Ectodermal cell (in vitro differentiated cells): ENCODE results near the gene C19orf85.

Experiments used
- H3K27ac ChIP-seq: 2 replicates; pipeline ENCODE4 v1.7.0; 2013; ENCODE audit warnings: mild to moderate bottlenecking, low read depth, low read length; ENCODE audit not compliant: insufficient read depth, poor library complexity, severe bottlenecking
- H3K27me3 ChIP-seq: 2 replicates; pipeline ENCODE4 v1.7.0; 2013; ENCODE audit warnings: mild to moderate bottlenecking, low read length; ENCODE audit not compliant: insufficient read depth, control insufficient read depth, poor library complexity, severe bottlenecking
- H3K36me3 ChIP-seq: one replicate; pipeline ENCODE4 v1.7.0; 2013; ENCODE audit warnings: low read length; ENCODE audit not compliant: control insufficient read depth, insufficient read depth
- H3K4me1 ChIP-seq: one replicate; pipeline ENCODE4 v1.7.0; 2013; ENCODE audit warnings: low read length; ENCODE audit not compliant: control insufficient read depth, insufficient read depth
- H3K4me3 ChIP-seq: 2 replicates; pipeline ENCODE4 v1.7.0; 2013; ENCODE audit warnings: low read depth, low read length, control low read depth; ENCODE audit not compliant: insufficient read depth
- H3K9me3 ChIP-seq: 2 replicates; pipeline ENCODE4 v1.7.0; 2013; ENCODE audit warnings: mild to moderate bottlenecking, low read length, moderate library complexity; ENCODE audit not compliant: control insufficient read depth
- WGBS, 2 experiments: methylation state at CpG; one replicate each; pipeline ENCODE4 v1.1.7; 2013; ENCODE audit warnings: missing lambda C conversion rate in 2 of 2; 5-methylcytosine and 5-hydroxymethylcytosine counted together

C19orf85 gene

DNA sequence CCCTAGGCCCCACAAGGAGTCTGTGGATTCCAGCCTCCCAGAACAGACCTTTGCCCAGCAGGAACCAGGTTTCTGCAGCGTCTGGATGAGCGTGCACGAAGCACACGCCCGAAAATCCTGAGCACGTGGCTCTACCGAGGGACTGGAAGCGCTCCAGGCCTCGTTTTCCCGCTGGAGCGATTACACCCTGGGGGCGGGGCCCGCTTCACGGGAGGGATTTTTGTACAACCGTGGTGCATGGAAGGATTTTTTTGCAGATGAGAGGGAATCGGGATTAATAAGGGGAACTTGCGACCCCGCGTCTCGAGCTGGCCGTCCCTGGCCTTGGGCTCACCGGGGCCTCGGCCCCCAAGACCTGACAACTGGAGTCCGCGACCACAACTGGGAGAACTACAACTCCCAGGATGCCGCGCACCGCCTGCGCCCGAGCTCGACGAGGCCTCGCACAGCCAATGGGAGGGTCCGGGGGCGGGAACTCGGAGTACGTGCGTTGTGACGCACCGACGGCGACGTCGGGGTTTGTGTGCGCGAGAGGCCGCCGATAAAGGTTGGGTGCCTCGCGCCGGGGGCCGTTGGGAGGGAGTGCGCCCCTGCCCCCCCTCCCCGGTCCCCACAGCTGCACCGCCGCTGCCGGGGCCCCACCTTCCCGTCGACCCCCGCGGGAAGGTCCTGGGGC lies 11.7 kb upstream of the C19orf85 start, which contains the start of gene ZNF628:
Gene ZNF628, plus strand, starts transcription at position 518 of the 676 bp plus-strand sequence. CDS start 3,294 bp downstream, outside the sequence.
- Histone ChIP-seq H3K36me3 (no peaks in the 10 kb centered on the region), H3K4me1 (peaks cover 19% of the 10 kb centered on the region), H3K9me3 (no peaks in the 10 kb centered on the region), H3K4me3 (peak within 1 kb of the TSS; percentile 69), H3K27me3 (no peaks in the 10 kb centered on the region), H3K27ac (peak within 1 kb of the TSS; percentile 58)
- WGBS, 2 experiments, result 2% methylated on average over 54 of the region's 61 CpGs

- H3K27me3 ChIP-seq, result no peaks in the 10 kb centered on the region
- peaks cover 19% of the 10 kb centered on the region for H3K4me1 ChIP-seq
- H3K9me3 ChIP-seq, result no peaks in the 10 kb centered on the region
- H3K4me3 ChIP-seq, result no peak overlapping the region
- no peak overlapping the region for H3K27ac ChIP-seq
- no peaks in the 10 kb centered on the region for H3K36me3 ChIP-seq
- WGBS, 2 experiments, result 90 to 92% methylated on average over 19 of the region's 19 CpGs
Measured at GRCh38 chr19:55474269-55475265, 10.0 kb upstream of the C19orf85 start.

DNA sequence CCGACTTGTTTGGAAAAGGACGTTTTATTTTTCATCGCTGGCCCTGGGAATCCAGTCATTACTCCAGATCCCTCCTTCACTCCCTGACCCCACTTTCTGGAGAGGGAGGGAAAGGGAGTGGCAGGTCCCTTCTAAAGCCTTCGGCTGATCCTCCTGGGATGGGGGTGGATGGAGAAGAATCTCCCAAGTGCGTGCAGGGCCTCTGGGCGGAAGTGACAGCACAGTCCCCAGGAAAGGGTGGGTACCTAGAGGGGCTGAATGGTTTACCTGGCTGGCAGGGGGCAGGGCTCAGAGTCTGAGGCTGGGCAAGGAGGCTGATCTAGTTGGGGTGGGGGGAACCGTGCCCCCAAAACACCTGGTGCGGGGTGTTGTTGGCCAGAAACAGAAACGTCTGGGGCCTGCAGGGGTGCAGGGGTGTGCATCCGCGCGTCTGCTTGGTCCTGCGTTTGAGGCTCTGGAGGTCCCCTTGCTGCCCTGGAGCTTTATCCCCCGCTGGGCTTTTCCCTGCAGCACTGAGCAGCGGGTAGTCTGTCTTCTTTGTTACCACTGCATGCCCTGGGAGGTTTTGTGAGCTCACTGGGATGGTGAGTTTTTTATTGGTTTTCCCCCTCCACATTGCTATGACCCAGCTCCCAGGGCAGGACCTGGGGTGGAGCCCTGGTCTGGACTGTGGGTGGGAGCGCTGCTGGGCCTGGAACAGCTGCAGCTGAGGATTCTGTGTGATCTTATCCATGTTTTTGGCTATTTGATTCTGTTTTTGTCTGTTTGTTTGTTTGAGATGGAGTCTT lies 8.9 kb upstream of the C19orf85 start:
- H3K4me1 ChIP-seq, result peaks cover 19% of the 10 kb centered on the region
- no peaks in the 10 kb centered on the region for H3K36me3 ChIP-seq
- peak overlapping the region; percentile 27 for H3K27ac ChIP-seq
- H3K27me3 ChIP-seq, result no peaks in the 10 kb centered on the region
- H3K9me3 ChIP-seq, result no peaks in the 10 kb centered on the region
- no peak overlapping the region for H3K4me3 ChIP-seq
- 44 to 46% methylated on average over 16 of the region's 16 CpGs for WGBS, 2 experiments

- Histone ChIP-seq H3K9me3 (no peaks in the 10 kb centered on the region), H3K4me3 (no peak overlapping the region), H3K4me1 (peaks cover 19% of the 10 kb centered on the region), H3K27me3 (no peaks in the 10 kb centered on the region), H3K36me3 (no peaks in the 10 kb centered on the region), H3K27ac (no peak overlapping the region)
- WGBS, 2 experiments, result 90 to 95% methylated on average over 8 of the region's 8 CpGs
Measured at GRCh38 chr19:55472463-55472862, 7.9 kb upstream of the C19orf85 start.

DNA sequence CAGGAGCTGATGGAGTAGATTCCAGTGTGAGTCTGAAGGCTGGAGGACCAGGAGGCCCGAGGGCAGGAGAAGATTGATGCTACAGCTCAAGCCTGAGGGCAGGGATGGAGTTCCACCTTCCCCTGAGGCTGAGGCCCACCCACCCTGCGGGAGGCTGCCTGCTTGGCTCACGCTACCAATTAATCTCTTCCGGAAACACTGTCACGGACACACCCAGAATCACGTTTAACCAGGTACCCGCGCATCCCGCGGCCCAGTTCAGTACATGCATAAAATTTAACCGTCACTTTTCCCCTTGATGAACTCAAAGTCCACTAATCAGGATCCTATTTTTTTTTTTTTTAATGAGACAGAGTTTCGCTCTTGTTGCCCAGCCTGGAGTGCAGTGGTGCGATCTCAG lies 6.7 kb upstream of the C19orf85 start:
- Histone ChIP-seq H3K4me3 (no peak overlapping the region), H3K27ac (no peak overlapping the region), H3K9me3 (no peaks in the 10 kb centered on the region), H3K4me1 (peaks cover 19% of the 10 kb centered on the region), H3K36me3 (no peaks in the 10 kb centered on the region), H3K27me3 (no peaks in the 10 kb centered on the region)
- 89 to 91% methylated on average over 13 of the region's 13 CpGs for WGBS, 2 experiments

- 20 to 24% methylated on average over 4 of the region's 4 CpGs for WGBS, 2 experiments
- H3K9me3 ChIP-seq, result no peaks in the 10 kb centered on the region
- H3K36me3 ChIP-seq, result no peaks in the 10 kb centered on the region
- H3K4me3 ChIP-seq, result no peak overlapping the region
- H3K4me1 ChIP-seq, result peaks cover 16% of the 10 kb centered on the region
- no peak overlapping the region for H3K27ac ChIP-seq
- peaks cover 25% of the 10 kb centered on the region for H3K27me3 ChIP-seq
Measured at GRCh38 chr19:55468054-55468393, 3.5 kb upstream of the C19orf85 start.

- 47 to 48% methylated on average over 29 of the region's 29 CpGs for WGBS, 2 experiments
- Histone ChIP-seq H3K4me1 (peaks cover 15% of the 10 kb centered on the region), H3K4me3 (no peak overlapping the region), H3K9me3 (no peaks in the 10 kb centered on the region), H3K27ac (no peak overlapping the region), H3K27me3 (peaks cover 29% of the 10 kb centered on the region), H3K36me3 (no peaks in the 10 kb centered on the region)
Measured at GRCh38 chr19:55467236-55468053, 2.9 kb upstream of the C19orf85 start.

DNA sequence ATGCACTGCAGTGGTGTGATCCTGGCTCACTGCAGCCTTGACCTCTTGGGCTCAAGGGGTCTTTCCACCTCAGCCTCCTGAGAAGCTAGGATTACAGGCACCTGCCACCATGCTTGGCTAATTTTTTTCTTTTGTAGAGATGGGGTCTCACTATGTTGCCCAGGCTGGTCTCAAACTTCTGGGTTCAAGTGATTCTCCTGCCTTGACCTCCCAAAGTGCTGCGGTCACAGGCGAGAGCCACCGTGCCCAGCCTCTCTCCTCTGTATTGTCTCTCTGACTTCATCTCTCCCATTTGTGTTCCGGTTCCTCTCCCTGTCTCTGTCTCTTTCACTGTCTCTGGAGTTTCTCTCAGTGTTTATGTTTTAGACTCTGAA lies 1.7 kb upstream of the C19orf85 start:
- no peaks in the 10 kb centered on the region for H3K9me3 ChIP-seq
- H3K27me3 ChIP-seq, result peaks cover 33% of the 10 kb centered on the region
- H3K27ac ChIP-seq, result no peak overlapping the region
- 81 to 84% methylated on average over 4 of the region's 4 CpGs for WGBS, 2 experiments
- H3K36me3 ChIP-seq, result no peaks in the 10 kb centered on the region
- H3K4me3 ChIP-seq, result no peak overlapping the region
- H3K4me1 ChIP-seq, result peaks cover 15% of the 10 kb centered on the region

GRCh38 chr19:55465460-55466240 lies 1.1 kb upstream of the C19orf85 start:
- Histone ChIP-seq H3K27me3 (peaks cover 33% of the 10 kb centered on the region), H3K27ac (no peak overlapping the region), H3K4me1 (peaks cover 15% of the 10 kb centered on the region), H3K4me3 (no peak overlapping the region), H3K9me3 (no peaks in the 10 kb centered on the region), H3K36me3 (no peaks in the 10 kb centered on the region)
- WGBS, 2 experiments, result 89 to 90% methylated on average over 11 of the region's 11 CpGs
